Fibroblast of lung (primary cell): Measurements from ENCODE around the gene RADIL. TPM values are rescaled to one million over a fixed set of nuclear protein-coding genes. Genes with fewer than 3 reads are reported as not detected.

ENCODE experiments used
- DNase-seq, 2 donors: peaks; one replicate each; pipeline versions ENCODE4 v3.0.0 to v3.0.0-alpha.2; 2010; ENCODE audit warnings: low read depth in 2 of 2
- H2AFZ ChIP-seq: 2 replicates; pipeline ENCODE4 v1.5.1; 2012; ENCODE audit warnings: low read length, control low read depth, inconsistent platforms
- H3K27ac ChIP-seq: 2 replicates; pipeline ENCODE4 v1.5.1; 2011; ENCODE audit warnings: low read length, control low read depth; ENCODE audit not compliant: insufficient read depth
- H3K27me3 ChIP-seq: 2 replicates; pipeline ENCODE4 v1.5.1; 2011; ENCODE audit warnings: mild to moderate bottlenecking, low read length; ENCODE audit not compliant: control insufficient read depth, insufficient read depth
- H3K36me3 ChIP-seq: 2 replicates; pipeline ENCODE4 v1.5.1; 2011; ENCODE audit warnings: low read length; ENCODE audit not compliant: control insufficient read depth, insufficient read depth
- H3K4me1 ChIP-seq: 2 replicates; pipeline ENCODE4 v1.5.1; 2011; ENCODE audit warnings: low read length; ENCODE audit not compliant: control insufficient read depth, insufficient read depth; ENCODE audit errors: extremely low read depth
- H3K4me2 ChIP-seq: 2 replicates; pipeline ENCODE4 v1.5.1; 2011; ENCODE audit warnings: low read length, control low read depth; ENCODE audit not compliant: insufficient read depth; ENCODE audit errors: extremely low read depth
- H3K4me3 ChIP-seq, 4 experiments: fragments of 200-600 bp in 1 of 4; sonication (generic) in 1 of 4; replicated peaks in 1 of 4; 2 replicates each; pipeline ENCODE4 v1.5.1; 2011 to 2016; ENCODE audit warnings: low read length in 4 of 4, low read depth in 3 of 4, mild to moderate bottlenecking in 3 of 4, control low read depth in 2 of 4, inconsistent platforms in 1 of 4, mixed read lengths in 1 of 4; ENCODE audit not compliant: insufficient read depth in 1 of 4; ENCODE audit errors: control extremely low read depth in 1 of 4
- H3K79me2 ChIP-seq: 2 replicates; pipeline ENCODE4 v1.5.1; 2012; ENCODE audit warnings: mild to moderate bottlenecking, low read length, inconsistent platforms; ENCODE audit not compliant: control insufficient read depth, insufficient read depth
- H3K9ac ChIP-seq: 2 replicates; pipeline ENCODE4 v1.5.1; 2011; ENCODE audit warnings: mild to moderate bottlenecking, low read length, control low read depth; ENCODE audit not compliant: insufficient read depth
- H3K9me3 ChIP-seq: 2 replicates; pipeline ENCODE4 v1.5.1; 2012; ENCODE audit warnings: low read depth, low read length; ENCODE audit not compliant: control insufficient read depth, insufficient read depth
- H4K20me1 ChIP-seq: 2 replicates; pipeline ENCODE4 v1.5.1; 2011; ENCODE audit warnings: low read length; ENCODE audit not compliant: control insufficient read depth, insufficient read depth; ENCODE audit errors: extremely low read depth
- EZH2 ChIP-seq: IDR thresholded peaks from 2 replicates; pipeline ENCODE4 v1.5.1; 2012; ENCODE audit warnings: low read length, control low read depth, mild to moderate bottlenecking; ENCODE audit errors: missing control alignments
- polyA plus RNA-seq, 2 donors: library from polyadenylated mRNA; depleted of rRNA in 1 of 2; stranded (reverse) in 1 of 2; unstranded in 1 of 2; fragments of >200 nt; gene quantifications; 2 replicates each; pipeline ENCODE4 v1.2.1, GENCODE V29; 2011 to 2012; ENCODE audit warnings: missing spikeins in 1 of 2
- total RNA-seq: library from RNA; depleted of rRNA; stranded (reverse); fragments of >200 nt; gene quantifications from 2 replicates; pipeline ENCODE4 v1.2.1, GENCODE V29; 2014
- TF ChIP-seq, protein P1 (sequence below), 2 donors: IDR thresholded peaks in 1 of 2; conservative IDR thresholded peaks in 1 of 2; 1 replicate in 1 of 2; 2 replicates in 1 of 2; pipeline ENCODE4 v1.5.1; 2011 to 2012; ENCODE audit warnings: low read length in 2 of 2, control low read depth in 1 of 2, inconsistent platforms in 1 of 2, low read depth in 1 of 2, mild to moderate bottlenecking in 1 of 2

The RADIL gene
- total and polyA plus RNA-seq, 2 donors (not counting 1 experiment from before 2014, with no cell fraction given), result 0.33 to 0.85 TPM

DNA sequence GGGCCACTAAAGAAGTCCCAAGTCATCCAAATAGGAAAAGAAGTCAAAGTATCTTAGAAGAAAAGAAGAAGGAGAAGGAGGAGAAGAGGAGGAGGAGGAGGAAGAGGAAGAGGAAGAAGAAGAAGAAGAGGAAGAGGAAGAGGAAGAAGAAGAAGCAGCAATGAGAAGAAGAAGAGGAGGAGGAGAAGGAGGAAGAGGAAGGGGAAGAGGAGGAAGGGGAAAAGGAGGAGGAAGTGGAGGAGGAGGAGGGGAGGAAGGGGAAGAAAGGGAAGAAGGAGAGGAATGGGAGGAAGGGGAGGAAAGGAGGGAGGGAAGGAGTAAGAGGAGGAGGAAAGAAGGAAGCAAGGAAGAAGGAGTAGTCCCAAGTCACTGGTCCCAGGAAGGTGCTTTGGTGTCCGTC lies 21.7 kb upstream of the RADIL start:
- DNase-seq, result no peak
- Histone ChIP-seq H3K4me3 (no peak overlapping the region), H3K4me2 (no peak overlapping the region), H3K9ac (no peak overlapping the region), H4K20me1 (no peaks in the 10 kb centered on the region), H3K4me1 (no peaks in the 10 kb centered on the region), H3K27ac (no peak overlapping the region), H3K79me2 (no peaks in the 10 kb centered on the region), H3K9me3 (no peaks in the 10 kb centered on the region), H3K27me3 (no peaks in the 10 kb centered on the region), H3K36me3 (no peaks in the 10 kb centered on the region), H2AFZ (no peak overlapping the region)
- TF ChIP-seq, protein P1, sequence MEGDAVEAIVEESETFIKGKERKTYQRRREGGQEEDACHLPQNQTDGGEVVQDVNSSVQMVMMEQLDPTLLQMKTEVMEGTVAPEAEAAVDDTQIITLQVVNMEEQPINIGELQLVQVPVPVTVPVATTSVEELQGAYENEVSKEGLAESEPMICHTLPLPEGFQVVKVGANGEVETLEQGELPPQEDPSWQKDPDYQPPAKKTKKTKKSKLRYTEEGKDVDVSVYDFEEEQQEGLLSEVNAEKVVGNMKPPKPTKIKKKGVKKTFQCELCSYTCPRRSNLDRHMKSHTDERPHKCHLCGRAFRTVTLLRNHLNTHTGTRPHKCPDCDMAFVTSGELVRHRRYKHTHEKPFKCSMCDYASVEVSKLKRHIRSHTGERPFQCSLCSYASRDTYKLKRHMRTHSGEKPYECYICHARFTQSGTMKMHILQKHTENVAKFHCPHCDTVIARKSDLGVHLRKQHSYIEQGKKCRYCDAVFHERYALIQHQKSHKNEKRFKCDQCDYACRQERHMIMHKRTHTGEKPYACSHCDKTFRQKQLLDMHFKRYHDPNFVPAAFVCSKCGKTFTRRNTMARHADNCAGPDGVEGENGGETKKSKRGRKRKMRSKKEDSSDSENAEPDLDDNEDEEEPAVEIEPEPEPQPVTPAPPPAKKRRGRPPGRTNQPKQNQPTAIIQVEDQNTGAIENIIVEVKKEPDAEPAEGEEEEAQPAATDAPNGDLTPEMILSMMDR (conservative IDR thresholded peaks at IDR 0.05 in 1 of 2, IDR thresholded peaks at IDR 0.05 in 1 of 2; ENCODE audit: low read depth in 1 of 2, low read length in 2 of 2), result no peak
- TF ChIP-seq EZH2, result no peak

DNA sequence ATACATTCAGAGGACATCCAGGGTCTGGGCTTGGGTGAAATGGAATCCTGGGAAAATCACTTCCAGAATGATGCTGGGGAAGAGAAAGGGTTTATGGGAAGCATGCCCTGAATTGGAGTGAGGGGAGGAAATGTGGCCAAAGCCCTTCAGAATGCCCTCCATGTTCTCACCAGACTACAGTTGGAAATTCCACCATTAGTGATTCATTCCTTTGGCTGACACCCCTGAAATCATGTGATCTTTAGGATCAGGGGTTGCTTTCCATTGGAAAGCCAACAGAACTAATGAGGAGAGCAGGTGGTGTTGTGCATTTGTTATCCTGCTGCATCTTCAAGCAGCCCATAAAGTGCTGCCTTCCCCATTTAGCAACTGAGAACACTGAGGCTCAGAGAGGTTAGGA lies 20.8 kb upstream of the RADIL start:
- H3K4me3 ChIP-seq, result no peak overlapping the region
- H3K9me3 ChIP-seq, result no peaks in the 10 kb centered on the region
- no peak for DNase-seq
- no peaks in the 10 kb centered on the region for H4K20me1 ChIP-seq
- H3K27me3 ChIP-seq, result no peaks in the 10 kb centered on the region
- TF ChIP-seq EZH2, result no peak
- TF ChIP-seq, protein P1 (conservative IDR thresholded peaks at IDR 0.05 in 1 of 2, IDR thresholded peaks at IDR 0.05 in 1 of 2; ENCODE audit: low read depth in 1 of 2, low read length in 2 of 2), result no peak
- H3K27ac ChIP-seq, result no peak overlapping the region
- H3K9ac ChIP-seq, result no peak overlapping the region
- no peak overlapping the region for H3K4me2 ChIP-seq
- H2AFZ ChIP-seq, result no peak overlapping the region
- no peaks in the 10 kb centered on the region for H3K4me1 ChIP-seq
- no peaks in the 10 kb centered on the region for H3K79me2 ChIP-seq
- no peaks in the 10 kb centered on the region for H3K36me3 ChIP-seq

DNA sequence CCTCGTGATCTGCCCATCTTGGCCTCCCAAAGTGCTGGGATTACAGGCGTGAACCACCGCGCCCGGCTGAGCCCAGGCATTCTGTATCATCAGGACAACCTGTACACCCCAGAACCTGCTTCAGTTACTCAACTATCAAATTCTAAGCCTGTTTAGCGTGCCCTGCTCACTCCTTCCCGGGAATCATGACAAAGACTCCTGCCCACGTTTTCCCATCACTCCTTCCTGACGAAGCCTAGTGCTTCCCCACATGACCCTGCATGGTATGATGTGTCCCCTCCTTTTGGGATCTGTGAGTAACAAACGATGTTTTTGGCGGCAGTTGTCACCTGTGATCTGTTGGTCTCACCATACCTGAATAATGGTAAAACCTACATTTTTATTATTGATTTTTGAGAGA lies 12.2 kb upstream of the RADIL start:
- Histone ChIP-seq H4K20me1 (no peaks in the 10 kb centered on the region), H3K9me3 (no peaks in the 10 kb centered on the region), H3K4me3 (no peak overlapping the region), H3K27ac (no peak overlapping the region), H3K36me3 (no peaks in the 10 kb centered on the region), H2AFZ (no peak overlapping the region), H3K27me3 (no peaks in the 10 kb centered on the region), H3K9ac (no peak overlapping the region), H3K4me2 (no peak overlapping the region), H3K4me1 (no peaks in the 10 kb centered on the region), H3K79me2 (no peaks in the 10 kb centered on the region)
- TF ChIP-seq, protein P1 (conservative IDR thresholded peaks at IDR 0.05 in 1 of 2, IDR thresholded peaks at IDR 0.05 in 1 of 2; ENCODE audit: low read depth in 1 of 2, low read length in 2 of 2), result no peak
- TF ChIP-seq EZH2, result no peak
- DNase-seq, result no peak
